NCI-H2171 treated with DMSO at 0.1 percent for 48 hours (cell line): ENCODE results near the gene CIZ1.

ENCODE experiments used
- DNase-seq: peaks from one replicate; lab custom pipeline; 2025; lab: John Stamatoyannopoulos, UW

The CIZ1 gene

DNA sequence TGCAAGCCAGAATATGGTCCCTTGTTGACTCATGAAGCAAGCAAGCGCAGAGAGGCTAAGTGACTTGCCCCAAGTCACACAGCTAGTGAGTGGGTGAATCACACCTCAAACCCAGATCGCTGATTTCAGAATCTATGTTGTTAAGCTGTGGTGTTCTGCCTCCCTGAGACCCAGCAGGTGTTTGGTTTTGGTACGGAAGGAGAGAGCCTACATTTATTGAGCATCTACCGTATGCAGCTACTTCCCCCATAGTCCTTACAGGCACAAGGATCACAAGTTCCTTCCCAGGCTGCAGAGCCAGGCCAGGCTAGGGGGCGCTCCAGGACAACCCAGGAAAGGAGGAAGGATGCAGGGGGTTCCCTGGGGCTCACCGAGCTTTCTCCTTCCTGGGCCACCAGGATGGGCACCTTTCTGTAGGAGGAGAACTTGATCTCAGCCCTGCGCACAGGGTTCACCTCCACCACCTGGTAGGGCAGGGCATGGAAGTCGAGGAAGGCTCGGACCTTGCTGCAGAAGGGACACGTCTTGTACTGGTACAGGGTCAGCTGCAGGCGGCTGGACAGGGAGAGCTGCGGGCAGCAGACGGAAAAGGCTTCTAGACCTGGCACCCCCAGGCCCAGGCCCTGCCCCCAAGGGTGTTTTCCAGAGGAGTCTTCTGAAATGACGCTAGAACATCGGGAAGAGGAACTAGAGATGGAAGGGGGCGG, 66.3 kb downstream of the CIZ1 start:
- peak; percentile 53 for DNase-seq

DNA sequence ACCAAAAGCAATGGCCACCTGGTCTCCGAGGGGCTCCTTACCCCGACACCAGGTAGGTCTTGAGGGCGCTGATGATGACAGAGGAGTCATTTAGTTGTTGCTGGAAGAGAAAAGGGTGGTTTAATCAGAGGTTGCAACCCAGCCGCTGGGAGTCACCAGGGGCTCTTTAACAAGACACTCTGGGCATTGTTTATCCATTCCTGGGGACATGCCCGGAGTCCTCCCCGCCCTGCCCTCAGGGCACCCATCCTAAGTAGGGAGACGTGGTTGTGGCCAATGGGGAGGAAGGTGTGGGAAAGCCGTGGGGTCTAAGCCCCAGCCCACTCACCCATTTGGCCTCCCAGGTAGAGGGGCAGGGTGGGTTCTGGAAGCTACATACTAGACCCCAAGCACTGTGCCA, 66.9 kb downstream of the CIZ1 start:
- no peak for DNase-seq

DNA sequence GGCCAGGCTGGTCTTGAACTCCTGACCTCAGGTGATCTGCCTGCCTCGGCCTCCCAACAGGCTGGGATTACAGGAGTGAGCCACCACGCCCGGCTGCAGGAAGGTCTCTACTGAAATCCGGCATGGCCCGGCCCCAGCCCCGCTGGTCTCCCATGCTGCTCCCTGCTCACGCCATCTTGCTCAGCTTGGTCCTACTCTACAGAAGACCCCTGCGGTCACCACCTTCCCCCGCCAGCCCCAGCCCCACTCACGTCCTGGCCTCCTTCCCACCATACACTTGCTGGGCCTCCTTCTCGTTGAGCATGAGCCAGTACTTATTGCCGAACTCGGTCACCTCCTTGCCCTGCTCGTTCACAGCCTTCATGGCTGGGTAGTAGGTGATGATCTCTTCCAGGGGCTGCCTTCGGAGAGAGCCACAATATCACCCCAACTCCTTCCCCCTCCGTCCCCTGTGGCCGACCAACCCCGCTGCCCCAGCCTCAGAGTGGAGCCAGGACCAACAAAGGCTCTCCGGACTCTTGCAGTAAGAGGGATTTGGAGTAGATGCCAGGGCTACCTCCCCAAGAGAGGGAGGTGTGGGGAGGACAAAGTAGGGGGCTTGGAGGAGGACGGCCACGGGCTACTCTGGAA, 67.8 kb downstream of the CIZ1 start:
- no peak for DNase-seq

DNA sequence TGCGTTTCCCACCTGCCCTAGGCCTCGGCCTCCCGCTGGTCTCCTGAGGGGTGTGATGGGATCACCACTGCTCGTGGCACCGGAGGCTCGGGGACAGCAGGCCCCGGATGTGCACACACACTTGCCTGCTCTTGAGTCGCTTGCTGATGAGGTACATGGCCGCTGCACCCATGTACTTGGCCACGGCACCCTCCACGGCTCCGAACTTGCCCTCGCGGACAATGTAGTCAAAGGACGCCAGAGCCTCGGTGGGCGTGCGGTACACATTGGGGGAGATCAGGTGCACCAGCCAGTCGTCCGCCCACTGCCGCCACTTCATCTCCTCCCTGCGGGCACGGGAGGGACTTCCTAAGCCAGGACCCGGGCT, 68.6 kb downstream of the CIZ1 start:
- no peak for DNase-seq

DNA sequence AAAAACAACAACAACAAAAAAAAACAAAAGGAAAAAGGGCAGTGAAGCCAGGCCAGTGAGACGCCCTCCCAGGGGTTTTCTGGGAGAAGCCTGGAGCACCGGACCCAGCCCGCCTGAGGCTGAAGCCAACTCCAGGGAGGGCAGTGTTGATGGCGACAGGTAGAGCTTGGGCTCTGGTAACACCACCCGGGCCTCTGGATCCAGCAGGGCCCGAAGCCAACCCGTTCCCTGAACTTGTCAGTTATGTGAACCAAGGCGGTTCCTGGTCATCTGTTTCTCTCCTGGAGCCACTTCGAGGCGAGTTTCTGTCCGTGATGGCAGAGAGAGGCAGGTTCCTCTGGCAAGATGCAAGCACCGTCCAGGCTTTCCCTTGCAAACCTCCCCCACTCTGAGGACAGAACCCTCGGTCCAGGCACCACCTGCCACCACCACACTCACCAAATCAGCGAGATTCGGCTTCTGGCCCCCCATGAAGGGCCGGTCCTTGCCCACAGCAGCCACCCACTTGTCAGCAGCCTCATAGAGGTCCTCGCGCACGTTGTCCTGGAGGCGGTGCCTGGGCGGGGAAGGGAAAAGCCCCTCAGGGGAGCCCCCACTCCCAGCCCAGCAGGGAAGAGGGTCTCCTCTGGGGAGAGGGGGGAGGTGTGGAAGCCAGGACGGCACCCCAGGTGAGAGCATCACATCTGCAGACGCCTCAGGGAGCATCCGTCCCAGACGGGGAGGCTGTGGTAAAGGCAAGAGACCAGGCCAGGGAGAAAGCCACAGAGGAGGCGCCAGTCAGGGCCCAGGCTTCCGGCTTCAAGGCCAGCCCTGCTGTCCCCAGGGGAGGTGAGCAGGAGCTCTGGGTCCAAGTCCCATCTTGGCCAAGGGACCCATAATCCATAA, 69.2 kb downstream of the CIZ1 start:
- DNase-seq = no peak

DNA sequence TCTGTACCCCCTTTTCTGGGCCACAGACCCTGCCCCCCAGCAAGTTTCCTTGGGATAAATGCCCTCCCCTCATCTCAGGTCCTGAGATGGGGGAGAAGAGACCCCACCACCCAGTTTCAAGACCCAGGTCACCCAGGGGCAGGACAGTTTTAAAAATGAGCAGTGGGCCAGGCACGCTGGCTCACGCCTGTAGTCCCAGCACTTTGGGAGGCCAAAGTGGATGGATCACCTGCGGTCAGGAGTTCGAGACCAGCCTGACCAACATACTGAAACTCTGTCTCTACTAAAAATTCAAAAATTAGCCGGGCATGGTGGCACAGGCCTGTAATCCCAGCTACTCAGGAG, 69.9 kb downstream of the CIZ1 start:
- DNase-seq = no peak

DNA sequence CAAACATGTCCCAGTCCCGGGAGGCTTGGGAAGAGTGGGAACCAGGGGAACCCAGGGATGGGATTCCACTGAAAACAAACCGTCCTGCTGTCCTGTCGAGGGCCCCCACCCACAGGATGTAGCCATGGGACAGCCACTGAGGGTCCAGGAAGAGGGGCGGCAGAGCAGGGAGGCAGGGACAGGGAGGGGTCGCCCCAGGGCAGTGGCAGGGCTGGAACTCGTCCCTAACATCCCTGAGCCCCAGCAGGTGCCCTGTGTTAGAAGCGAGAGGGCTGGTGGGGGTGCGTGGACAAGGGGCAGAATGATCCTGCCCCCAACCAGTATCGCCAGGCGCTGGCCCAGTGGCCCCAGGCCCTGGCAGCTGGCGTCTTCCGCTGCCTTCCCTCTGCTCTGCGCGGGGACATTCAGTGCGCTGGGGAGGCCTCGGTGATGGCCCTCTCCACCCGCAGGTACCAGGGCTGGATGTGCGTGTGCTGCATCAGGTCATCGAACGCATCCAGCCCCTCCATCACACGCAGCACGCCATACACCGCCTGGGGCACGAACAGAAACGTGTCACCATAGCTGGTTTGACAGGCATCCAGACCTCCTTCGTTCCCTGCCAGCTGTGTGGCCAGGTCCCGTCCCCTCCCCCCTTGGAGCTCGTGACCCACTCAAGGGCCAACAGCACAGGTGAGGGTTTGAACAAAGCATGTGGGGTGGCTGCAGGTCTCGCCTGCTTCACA, 70.5 kb downstream of the CIZ1 start:
- no peak for DNase-seq

DNA sequence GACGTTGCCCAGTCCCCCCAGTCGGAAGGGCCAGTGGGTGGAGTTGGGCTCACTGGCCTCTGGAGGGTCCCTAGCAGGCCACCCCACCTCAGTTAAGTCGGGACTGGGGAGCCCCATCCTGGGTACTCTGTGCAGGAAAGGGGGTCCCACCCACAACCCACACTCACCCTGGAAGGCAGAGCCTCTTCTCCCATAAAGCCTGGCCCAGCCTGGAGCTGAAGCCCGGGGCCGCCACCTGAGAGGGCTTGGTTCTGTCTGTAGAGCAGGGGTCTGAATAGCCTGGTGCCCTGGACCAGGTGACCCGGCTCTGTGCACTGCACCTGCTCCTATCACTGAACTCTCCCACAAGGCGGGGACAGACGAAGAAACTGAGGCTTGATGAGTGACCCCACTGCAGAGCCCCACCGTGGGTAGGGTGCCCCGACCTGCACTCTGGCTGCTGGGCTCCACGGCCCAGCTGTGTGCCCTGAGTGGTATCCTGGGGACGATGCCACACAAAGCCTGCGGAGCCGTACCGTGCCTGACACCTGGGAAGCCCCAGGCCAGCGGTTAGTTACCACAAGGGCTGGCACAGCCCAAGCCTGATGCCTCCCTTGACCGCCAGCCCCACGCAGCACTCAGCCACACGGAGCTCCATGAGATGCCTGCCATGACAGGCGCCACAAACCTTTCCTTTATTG, 71.2 kb downstream of the CIZ1 start:
- DNase-seq = no peak

DNA sequence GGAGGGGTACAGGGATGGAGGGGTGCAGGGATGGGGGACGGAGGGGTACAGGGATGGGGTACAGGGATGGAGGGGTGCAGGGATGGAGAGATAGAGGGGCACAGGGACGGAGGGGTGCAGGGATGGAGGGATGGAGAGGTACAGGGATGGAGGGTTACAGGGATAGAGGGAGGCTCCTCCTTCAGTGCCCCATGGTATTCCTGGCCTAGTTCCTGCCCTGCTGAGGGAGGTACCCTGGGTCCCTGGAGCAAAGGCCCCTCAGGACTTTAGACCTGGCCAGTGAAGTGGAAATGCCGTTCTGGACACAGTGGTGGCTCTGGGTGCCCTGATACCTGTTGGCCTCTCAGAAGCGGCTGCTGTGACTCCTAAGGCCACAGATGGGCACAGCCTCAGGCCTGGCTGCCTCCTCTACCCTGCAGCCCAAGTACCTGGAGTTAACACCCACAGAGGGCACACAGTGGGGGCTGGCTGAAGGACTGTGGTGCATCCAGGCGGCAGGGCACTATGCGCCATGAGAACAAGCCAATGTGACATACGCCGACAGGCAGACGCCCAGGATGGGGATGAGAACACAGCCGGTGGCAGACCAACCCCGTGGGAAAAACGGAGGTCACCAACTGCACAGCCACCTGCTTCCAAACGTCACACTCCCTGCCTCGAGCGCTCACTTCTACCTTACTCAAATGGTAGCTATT, 72.3 kb downstream of the CIZ1 start:
- DNase-seq = peak; percentile 83

DNA sequence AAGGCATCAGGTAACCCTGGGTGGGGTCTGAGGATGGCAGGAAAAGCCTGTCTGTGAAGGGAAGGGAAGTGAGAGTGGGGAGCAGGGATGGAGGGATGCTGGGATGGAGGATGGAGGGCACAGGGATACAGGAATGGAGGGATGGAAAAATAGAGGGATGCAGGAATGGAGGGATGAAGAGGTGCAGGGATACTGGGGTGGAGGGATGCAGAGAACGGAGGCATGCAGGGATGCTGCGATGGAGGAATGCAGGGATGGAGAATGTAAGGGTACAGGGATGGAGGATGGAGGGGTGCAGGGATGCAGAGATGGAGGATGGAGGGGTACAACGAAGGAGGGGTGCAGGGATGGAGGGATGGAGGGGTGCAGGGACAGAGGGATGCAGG, 72.9 kb downstream of the CIZ1 start:
- DNase-seq = no peak

DNA sequence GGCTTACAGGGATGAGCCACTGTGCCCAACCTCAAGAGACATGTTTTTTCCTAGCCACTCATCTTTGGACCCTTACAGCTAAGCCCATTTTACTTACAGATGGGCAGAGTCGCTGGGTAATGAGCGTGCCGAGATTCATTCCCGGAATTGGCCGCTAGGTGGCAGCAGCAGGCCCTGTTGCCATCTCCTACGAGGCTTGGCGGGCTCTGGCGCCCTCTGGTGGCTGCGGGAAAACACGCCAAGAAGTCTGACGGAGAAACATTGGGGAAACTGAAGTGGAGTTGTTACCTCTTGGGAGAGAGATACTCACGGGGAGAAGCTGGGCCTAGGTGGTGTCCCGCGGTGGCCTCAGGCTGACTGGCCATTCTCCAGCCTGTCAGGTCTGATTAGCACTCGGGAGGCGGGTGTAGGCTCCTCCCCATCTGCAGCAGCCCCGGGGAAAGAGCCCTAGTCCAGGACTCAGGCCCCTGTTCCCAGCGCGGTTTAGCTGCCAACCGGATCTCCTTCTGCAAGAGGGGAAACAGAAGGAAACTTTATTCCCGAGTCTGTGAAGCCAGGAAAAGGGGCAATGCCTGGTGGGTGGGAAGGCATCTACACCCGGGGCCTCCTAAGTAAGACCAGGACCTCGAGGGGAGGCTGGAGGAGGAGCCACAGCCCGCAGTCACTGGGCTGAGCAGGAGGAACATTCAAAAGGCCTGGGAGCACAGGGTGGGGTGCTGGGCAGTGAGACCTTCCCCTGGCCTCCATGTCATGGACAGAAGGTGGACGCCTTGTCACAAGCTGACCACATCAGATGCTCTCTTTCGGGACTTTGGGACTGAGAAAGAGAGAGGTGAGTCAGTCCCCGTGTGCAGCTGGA, 73.5 kb downstream of the CIZ1 start:
- DNase-seq = peak; percentile 93

DNA sequence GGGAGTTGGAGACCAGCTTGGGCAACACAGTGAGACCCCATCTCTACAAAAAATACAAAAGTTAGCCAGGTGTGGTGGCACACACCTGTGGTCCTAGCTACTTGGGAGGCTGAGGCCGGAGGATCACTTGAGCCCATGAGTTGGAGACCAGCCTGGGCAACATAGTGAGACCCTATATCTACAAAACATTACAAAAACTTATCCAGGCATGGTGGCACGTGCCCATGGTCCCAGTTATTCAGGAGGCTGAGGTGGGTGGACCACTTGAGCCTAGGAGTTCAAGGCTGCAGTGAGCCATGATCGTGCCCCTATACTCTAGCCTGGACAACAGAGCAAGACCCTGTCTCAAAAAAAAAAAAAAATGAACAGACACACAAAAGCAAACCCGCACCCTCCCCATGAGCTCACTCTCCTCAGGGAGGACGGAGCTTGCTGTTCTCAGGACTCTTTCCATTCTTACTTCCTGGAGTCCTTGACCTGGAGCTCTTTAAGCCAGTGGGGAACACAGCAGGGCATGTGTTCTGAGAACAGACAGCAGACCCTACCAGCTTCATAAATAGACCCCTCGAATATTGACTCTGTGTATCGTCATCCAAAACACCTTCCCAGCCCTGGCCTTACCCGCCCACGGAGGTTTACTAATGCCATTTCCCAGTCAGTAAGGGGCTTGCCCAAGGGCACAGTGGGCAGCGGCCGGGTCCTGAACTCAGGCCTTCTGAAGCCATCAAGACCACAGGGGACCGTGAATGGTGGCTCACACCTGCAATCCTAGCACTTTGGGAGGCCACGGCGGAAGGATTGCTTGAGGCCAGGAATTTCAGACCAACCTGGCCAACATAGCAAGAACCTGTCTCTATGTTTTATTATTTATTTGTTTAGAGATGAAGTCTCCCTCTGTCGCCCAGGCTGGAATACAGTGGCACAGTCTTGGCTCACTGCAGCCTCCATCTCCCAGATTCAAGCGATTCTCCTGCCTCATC, 75.0 kb downstream of the CIZ1 start:
- DNase-seq = no peak
